H9 (cell line): ENCODE data around the gene TERC. TPM values are rescaled to one million over a fixed set of nuclear protein-coding genes. Genes with fewer than 3 reads are reported as not detected.

Experiments used
- DNase-seq: peaks from one replicate; pipeline ENCODE4 v3.0.0-alpha.2; 2017
- H2AFZ ChIP-seq: one replicate; pipeline ENCODE4 v1.6.1; 2013; ENCODE audit warnings: mild to moderate bottlenecking, low read length, control low read depth, moderate library complexity
- H2AK5ac ChIP-seq: 2 replicates; pipeline ENCODE4 v1.6.1; 2013; ENCODE audit warnings: low read length, control low read depth, mixed read lengths; ENCODE audit not compliant: insufficient read length
- H2BK120ac ChIP-seq: one replicate; pipeline ENCODE4 v1.6.1; 2013; ENCODE audit warnings: low read depth, mild to moderate bottlenecking, low read length, control low read depth, inconsistent platforms; ENCODE audit not compliant: poor library complexity, severe bottlenecking
- H2BK12ac ChIP-seq: 2 replicates; pipeline ENCODE4 v1.6.1; 2013; ENCODE audit warnings: low read length, control low read depth, mixed read lengths, low read depth; ENCODE audit not compliant: insufficient read length
- H2BK15ac ChIP-seq: 2 replicates; pipeline ENCODE4 v1.6.1; 2013; ENCODE audit warnings: low read depth, low read length, control low read depth
- H2BK20ac ChIP-seq: one replicate; pipeline ENCODE4 v1.6.1; 2013; ENCODE audit warnings: low read depth, mild to moderate bottlenecking, low read length, control low read depth, inconsistent platforms; ENCODE audit not compliant: poor library complexity, severe bottlenecking
- H2BK5ac ChIP-seq: 2 replicates; pipeline ENCODE4 v1.6.1; 2013; ENCODE audit warnings: low read length, control low read depth, mixed read lengths; ENCODE audit not compliant: insufficient read length
- H3K14ac ChIP-seq: 2 replicates; pipeline ENCODE4 v1.6.1; 2013; ENCODE audit warnings: low read length, control low read depth; ENCODE audit not compliant: insufficient read depth
- H3K18ac ChIP-seq: 2 replicates; pipeline ENCODE4 v1.6.1; 2013; ENCODE audit warnings: low read depth, mild to moderate bottlenecking, mixed read lengths, low read length, control low read depth; ENCODE audit not compliant: insufficient read length
- H3K23ac ChIP-seq: 2 replicates; pipeline ENCODE4 v1.6.1; 2013; ENCODE audit warnings: low read length, control low read depth, mixed read lengths, low read depth; ENCODE audit not compliant: insufficient read length
- H3K23me2 ChIP-seq: 2 replicates; pipeline ENCODE4 v1.6.1; 2013; ENCODE audit warnings: low read depth, mild to moderate bottlenecking, mixed read lengths, low read length, control low read depth; ENCODE audit not compliant: insufficient read length, poor library complexity, severe bottlenecking
- H3K27ac ChIP-seq: 2 replicates; pipeline ENCODE4 v1.5.1; 2013; ENCODE audit warnings: low read length, control low read depth, mixed read lengths, low read depth; ENCODE audit not compliant: insufficient read length
- H3K27me3 ChIP-seq: 2 replicates; pipeline ENCODE4 v1.6.1; 2013; ENCODE audit warnings: low read length, control low read depth, inconsistent platforms; ENCODE audit not compliant: insufficient read depth
- H3K4ac ChIP-seq: 2 replicates; pipeline ENCODE4 v1.6.1; 2013; ENCODE audit warnings: low read depth, mild to moderate bottlenecking, control low read depth, inconsistent platforms, low read length, moderate library complexity
- H3K4me1 ChIP-seq: 2 replicates; pipeline ENCODE4 v1.6.1; 2013; ENCODE audit warnings: low read length, control low read depth, inconsistent platforms; ENCODE audit not compliant: insufficient read depth
- H3K4me2 ChIP-seq: 2 replicates; pipeline ENCODE4 v1.6.1; 2013; ENCODE audit warnings: low read length, control low read depth, mixed read lengths; ENCODE audit not compliant: insufficient read length, insufficient read depth
- H3K56ac ChIP-seq: 2 replicates; pipeline ENCODE4 v1.6.1; 2013; ENCODE audit warnings: low read depth, mild to moderate bottlenecking, mixed read lengths, low read length, control low read depth; ENCODE audit not compliant: insufficient read length
- H3K79me1 ChIP-seq: 2 replicates; pipeline ENCODE4 v1.6.1; 2013; ENCODE audit warnings: low read depth, mild to moderate bottlenecking, moderate library complexity, low read length, control low read depth, inconsistent platforms; ENCODE audit not compliant: insufficient read depth, poor library complexity, severe bottlenecking
- H3K79me2 ChIP-seq: 2 replicates; pipeline ENCODE4 v1.6.1; 2013; ENCODE audit warnings: low read length, control low read depth, inconsistent platforms; ENCODE audit not compliant: insufficient read depth
- H3K9ac ChIP-seq: 2 replicates; pipeline ENCODE4 v1.6.1; 2013; ENCODE audit warnings: low read length, control low read depth, mixed read lengths; ENCODE audit not compliant: insufficient read length; ENCODE audit errors: extremely low read depth
- H3K9me3 ChIP-seq: one replicate; pipeline ENCODE4 v1.6.1; 2013; ENCODE audit warnings: low read depth, low read length, inconsistent platforms; ENCODE audit not compliant: control insufficient read depth
- H3T11ph ChIP-seq: one replicate; pipeline ENCODE4 v1.6.1; 2013; ENCODE audit warnings: mild to moderate bottlenecking, low read length, control low read depth, inconsistent platforms
- H4K20me1 ChIP-seq: one replicate; pipeline ENCODE4 v1.6.1; 2013; ENCODE audit not compliant: control insufficient read depth, insufficient read length, insufficient read depth
- H4K5ac ChIP-seq: 2 replicates; pipeline ENCODE4 v1.6.1; 2013; ENCODE audit warnings: low read depth, mild to moderate bottlenecking, mixed read lengths, low read length, control low read depth; ENCODE audit not compliant: insufficient read length
- H4K8ac ChIP-seq: replicated peaks from 2 replicates; pipeline ENCODE4 v1.6.1; 2013; ENCODE audit warnings: low read length, control low read depth, mixed read lengths, low read depth; ENCODE audit not compliant: insufficient read length
- H4K91ac ChIP-seq: 2 replicates; pipeline ENCODE4 v1.6.1; 2013; ENCODE audit warnings: low read depth, mild to moderate bottlenecking, moderate library complexity, mixed read lengths, low read length, control low read depth; ENCODE audit not compliant: insufficient read length
- H3K27ac Mint-ChIP-seq, 3 experiments: 2 replicates in 2 of 3; 3 replicates in 1 of 3; pipeline ENCODE4 v1.8.0; 2020 to 2021; ENCODE audit warnings: mixed read lengths in 3 of 3, mild to moderate bottlenecking in 1 of 3, moderate library complexity in 1 of 3
- H3K27me3 Mint-ChIP-seq: 2 replicates; pipeline ENCODE4 v1.8.0; 2021; ENCODE audit warnings: low read depth, mild to moderate bottlenecking, moderate library complexity, mixed read lengths
- H3K36me3 Mint-ChIP-seq, 3 experiments: 2 replicates in 2 of 3; 3 replicates in 1 of 3; pipeline ENCODE4 v1.8.0; 2020 to 2021; ENCODE audit warnings: low read depth in 3 of 3, mixed read lengths in 3 of 3; ENCODE audit not compliant: insufficient read depth in 1 of 3
- H3K4me1 Mint-ChIP-seq, 2 experiments: 2 replicates each; pipeline ENCODE4 v1.8.0; 2020; ENCODE audit warnings: mixed read lengths in 2 of 2
- H3K4me3 Mint-ChIP-seq, 2 experiments: 2 replicates in 1 of 2; 3 replicates in 1 of 2; pipeline ENCODE4 v1.8.0; 2020 to 2021; ENCODE audit warnings: mild to moderate bottlenecking in 2 of 2, mixed read lengths in 2 of 2, moderate library complexity in 1 of 2
- H3K9me3 Mint-ChIP-seq, 2 experiments: 2 replicates in 1 of 2; 3 replicates in 1 of 2; pipeline ENCODE4 v1.8.0; 2020; ENCODE audit warnings: mild to moderate bottlenecking in 2 of 2, mixed read lengths in 2 of 2, moderate library complexity in 1 of 2
- WGBS: extraction: QIAGEN DNeasy Blood & Tissue Kit; methylation state at CpG from one replicate; pipeline ENCODE4 v1.1.7; 2013; ENCODE audit warnings: missing lambda C conversion rate, low lambda C conversion rate, mixed read lengths; ENCODE audit not compliant: insufficient read length; ENCODE audit errors: extremely low coverage; 5-methylcytosine and 5-hydroxymethylcytosine counted together
- total RNA-seq: library from RNA; stranded (reverse); gene quantifications from 2 replicates; pipeline ENCODE4 v1.2.1, GENCODE V29; 2021
- TF ChIP-seq, protein P1 (sequence below): fragments of 200-600 bp; sonication (generic); conservative IDR thresholded peaks from 3 replicates; pipeline ENCODE4 v1.8.0; 2021; ENCODE audit warnings: antibody characterized with exemption, mild to moderate bottlenecking

TERC gene
- total RNA-seq, 1 experiment from 2014 or later = 14.1 TPM

DNA sequence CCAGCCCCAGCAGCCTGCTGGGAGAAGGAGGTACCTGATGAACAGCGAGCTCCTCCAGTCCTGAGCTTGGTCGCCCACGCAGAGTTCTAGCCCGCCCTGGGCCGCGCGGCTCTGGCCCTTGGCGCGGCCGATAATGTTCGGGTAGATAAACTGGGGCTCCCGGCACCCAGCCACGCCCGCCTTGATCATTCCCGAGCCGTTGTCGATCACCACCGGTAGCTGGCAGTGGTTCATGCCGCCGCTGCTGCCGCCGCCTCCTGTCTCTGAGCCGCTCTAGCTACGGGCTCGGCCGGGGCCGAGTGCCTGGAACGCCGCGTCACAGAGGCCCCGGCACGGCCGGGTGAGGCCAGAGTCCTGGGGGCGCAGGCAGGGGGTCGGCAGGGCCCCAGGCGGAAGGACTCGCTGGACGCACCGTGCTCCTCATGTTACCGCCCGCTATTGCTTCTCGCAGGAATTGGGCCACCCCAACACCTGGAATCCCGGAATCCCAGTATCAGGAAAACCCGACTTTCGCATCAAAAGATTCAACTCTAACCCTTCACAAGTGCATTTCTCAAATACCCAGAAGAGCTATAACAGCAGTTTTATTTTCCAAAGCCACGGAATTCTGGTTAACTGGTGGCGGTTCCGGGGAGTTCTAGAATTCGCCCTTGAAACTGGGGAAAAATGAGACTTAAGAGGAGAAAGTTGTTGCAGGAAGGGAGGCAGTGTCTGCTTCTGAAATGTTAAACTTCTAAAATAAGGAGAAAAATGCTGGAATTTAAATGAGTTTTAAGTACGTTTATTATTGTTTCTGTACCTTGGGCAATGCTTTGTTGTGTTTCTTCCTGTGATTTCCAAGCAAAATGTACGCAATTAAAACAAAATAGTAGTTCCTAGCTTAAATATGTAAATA is 4.7 kb upstream of the TERC start, which contains the start of gene ACTRT3:
Gene ACTRT3 (minus strand): TSS at position 275 of the 895 bp plus-strand sequence. CDS start 41 bp downstream, at position 234.
- Histone ChIP-seq H3T11ph (no peak within 1 kb of the TSS), H3K9ac (peak within 1 kb of the TSS; percentile 34), H2AFZ (peak within 1 kb of the TSS; percentile 43), H4K8ac (no peak within 1 kb of the TSS), H3K4me2 (peak within 1 kb of the TSS; percentile 77), H2AK5ac (no peak within 1 kb of the TSS), H3K27me3 (no peaks in the 10 kb centered on the region), H4K5ac (no peak within 1 kb of the TSS), H3K4ac (no peak within 1 kb of the TSS), H2BK12ac (no peak within 1 kb of the TSS), H3K56ac (no peak within 1 kb of the TSS), H3K79me1 (no peaks in the 10 kb centered on the region), H3K23me2 (peaks cover under 1% of the 10 kb centered on the region), H3K14ac (peak within 1 kb of the TSS; percentile 62; the same call in 1 of the 2 replicates), H4K91ac (no peak within 1 kb of the TSS), H3K79me2 (peaks cover 7% of the 10 kb centered on the region; the same call in 1 of the 2 replicates), H3K9me3 (no peaks in the 10 kb centered on the region), H2BK120ac (no peak within 1 kb of the TSS), H2BK5ac (no peak within 1 kb of the TSS), H3K4me1 (no peaks in the 10 kb centered on the region), H3K23ac (no peak within 1 kb of the TSS), H4K20me1 (no peaks in the 10 kb centered on the region), H3K18ac (peak within 1 kb of the TSS; percentile 39), H2BK15ac (no peak within 1 kb of the TSS), H3K27ac (no peak within 1 kb of the TSS), H2BK20ac (no peak within 1 kb of the TSS)
- Mint-ChIP-seq H3K9me3 (no peaks in the 10 kb centered on the region; a peak in 1 of 5 replicates), H3K27me3 (no peaks in the 10 kb centered on the region; the same call in 1 of the 2 replicates), H3K4me1 (peaks cover 15 to 17% of the 10 kb centered on the region in 2 experiments), H3K36me3 (peaks cover 3 to 10% (median 8%) of the 10 kb centered on the region in 3 experiments; a peak in 5 of 7 replicates), H3K27ac (peak within 1 kb of the TSS; percentile 92 to 97 (median 95); a peak in 6 of 7 replicates), H3K4me3 (peak within 1 kb of the TSS; percentile 83 to 88)
- no CpG with 5 or more reads among the region's 51 CpGs for WGBS
- peak; percentile 87 for DNase-seq
- TF ChIP-seq, protein P1, sequence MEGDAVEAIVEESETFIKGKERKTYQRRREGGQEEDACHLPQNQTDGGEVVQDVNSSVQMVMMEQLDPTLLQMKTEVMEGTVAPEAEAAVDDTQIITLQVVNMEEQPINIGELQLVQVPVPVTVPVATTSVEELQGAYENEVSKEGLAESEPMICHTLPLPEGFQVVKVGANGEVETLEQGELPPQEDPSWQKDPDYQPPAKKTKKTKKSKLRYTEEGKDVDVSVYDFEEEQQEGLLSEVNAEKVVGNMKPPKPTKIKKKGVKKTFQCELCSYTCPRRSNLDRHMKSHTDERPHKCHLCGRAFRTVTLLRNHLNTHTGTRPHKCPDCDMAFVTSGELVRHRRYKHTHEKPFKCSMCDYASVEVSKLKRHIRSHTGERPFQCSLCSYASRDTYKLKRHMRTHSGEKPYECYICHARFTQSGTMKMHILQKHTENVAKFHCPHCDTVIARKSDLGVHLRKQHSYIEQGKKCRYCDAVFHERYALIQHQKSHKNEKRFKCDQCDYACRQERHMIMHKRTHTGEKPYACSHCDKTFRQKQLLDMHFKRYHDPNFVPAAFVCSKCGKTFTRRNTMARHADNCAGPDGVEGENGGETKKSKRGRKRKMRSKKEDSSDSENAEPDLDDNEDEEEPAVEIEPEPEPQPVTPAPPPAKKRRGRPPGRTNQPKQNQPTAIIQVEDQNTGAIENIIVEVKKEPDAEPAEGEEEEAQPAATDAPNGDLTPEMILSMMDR = no peak
